Suprapubic skin (tissue), 4 donors: ENCODE measurements around the gene DMAC1. TPM values are rescaled to one million over a fixed set of nuclear protein-coding genes. Genes with fewer than 3 reads are reported as not detected.
A peak's percentile ranks its signal among the peaks of the same experiment; 100 is the strongest.

Experiments
- DNase-seq, 2 donors: peaks; one replicate each; pipeline ENCODE4 v3.0.0-alpha.2; 2019; ENCODE audit warnings: low spot score in 2 of 2
- H3K27ac ChIP-seq: fragments of 200-600 bp; sonication (generic); one replicate; pipeline ENCODE4 v1.5.1; 2019
- H3K27me3 ChIP-seq: fragments of 200-600 bp; sonication (generic); one replicate; pipeline ENCODE4 v1.5.1; 2019
- H3K36me3 ChIP-seq: fragments of 200-600 bp; sonication (generic); one replicate; pipeline ENCODE4 v1.5.1; 2019
- H3K4me1 ChIP-seq: fragments of 200-600 bp; sonication (generic); one replicate; pipeline ENCODE4 v1.5.1; 2019
- H3K4me3 ChIP-seq: fragments of 200-600 bp; sonication (generic); one replicate; pipeline ENCODE4 v1.5.1; 2019; ENCODE audit warnings: mild to moderate bottlenecking
- H3K9me3 ChIP-seq: fragments of 200-600 bp; sonication (generic); one replicate; pipeline ENCODE4 v1.5.1; 2019
- EP300 ChIP-seq: sonication (generic); formaldehyde crosslinking; IDR thresholded peaks from one replicate; pipeline ENCODE4 v1.6.1; 2017; ENCODE audit warnings: antibody characterized with exemption
- POLR2A ChIP-seq, 2 donors: fragments of 450-650 bp; IDR thresholded peaks; one replicate each; pipeline ENCODE4 v1.6.1; 2017; ENCODE audit warnings: antibody characterized with exemption in 2 of 2, mild to moderate bottlenecking in 2 of 2, moderate library complexity in 2 of 2
- POLR2AphosphoS5 ChIP-seq, 3 donors: sonication (generic); formaldehyde crosslinking; IDR thresholded peaks; one replicate each; pipeline ENCODE4 v1.6.1; 2017; ENCODE audit warnings: antibody characterized with exemption in 3 of 3
- WGBS: methylation state at CpG from one replicate; pipeline ENCODE4 v1.1.5; 2018; 5-methylcytosine and 5-hydroxymethylcytosine counted together
- total RNA-seq, 4 donors: library from RNA; depleted of rRNA; stranded (reverse); fragments of >200 nt; gene quantifications; one replicate each; pipeline ENCODE4 v1.1.0, GENCODE V29; 2016
- TF ChIP-seq, protein P1 (sequence below), 2 donors: fragments of 200-600 bp in 1 of 2; fragments of 450-650 bp in 1 of 2; sonication (generic) in 1 of 2; IDR thresholded peaks; one replicate each; pipeline ENCODE4 v1.5.1; 2016 to 2019; ENCODE audit warnings: antibody characterized with exemption in 2 of 2, mild to moderate bottlenecking in 1 of 2, moderate library complexity in 1 of 2

Gene DMAC1
- total RNA-seq, 4 donors from 2014 or later, result 12.5 to 14.6 (median 13.6) TPM

DNA sequence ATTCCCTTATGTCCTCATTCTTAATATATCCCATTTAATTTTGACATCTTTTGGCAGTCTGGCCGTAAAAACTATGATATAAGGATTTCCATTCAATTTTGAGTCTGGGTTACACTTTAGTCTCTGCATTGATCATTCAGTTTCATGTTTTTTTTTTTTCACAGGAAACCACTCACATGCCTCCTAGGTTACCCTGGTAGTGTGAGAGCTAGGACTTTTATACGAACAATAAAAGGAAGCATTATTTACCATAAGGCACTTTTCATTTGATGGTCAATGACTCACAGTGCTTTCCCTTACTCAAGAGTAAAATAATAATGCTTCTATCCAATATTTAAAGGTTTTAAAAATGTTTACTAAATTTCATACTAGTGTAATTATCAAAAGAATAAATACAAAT, 16.4 kb upstream of the DMAC1 start:
- no peak overlapping the region for H3K27ac ChIP-seq
- DNase-seq, result no peak
- no peak overlapping the region for H3K4me3 ChIP-seq
- no peaks in the 10 kb centered on the region for H3K36me3 ChIP-seq
- 78% methylated on average over 2 of the region's 2 CpGs for whole genome bisulfite sequencing
- H3K4me1 ChIP-seq, result no peaks in the 10 kb centered on the region
- no peaks in the 10 kb centered on the region for H3K9me3 ChIP-seq
- no peaks in the 10 kb centered on the region for H3K27me3 ChIP-seq
- TF ChIP-seq EP300 (no peak), POLR2AphosphoS5 (IDR thresholded peaks at IDR 0.05) (no peak), POLR2A (IDR thresholded peaks at IDR 0.05) (no peak)
- TF ChIP-seq, protein P1, sequence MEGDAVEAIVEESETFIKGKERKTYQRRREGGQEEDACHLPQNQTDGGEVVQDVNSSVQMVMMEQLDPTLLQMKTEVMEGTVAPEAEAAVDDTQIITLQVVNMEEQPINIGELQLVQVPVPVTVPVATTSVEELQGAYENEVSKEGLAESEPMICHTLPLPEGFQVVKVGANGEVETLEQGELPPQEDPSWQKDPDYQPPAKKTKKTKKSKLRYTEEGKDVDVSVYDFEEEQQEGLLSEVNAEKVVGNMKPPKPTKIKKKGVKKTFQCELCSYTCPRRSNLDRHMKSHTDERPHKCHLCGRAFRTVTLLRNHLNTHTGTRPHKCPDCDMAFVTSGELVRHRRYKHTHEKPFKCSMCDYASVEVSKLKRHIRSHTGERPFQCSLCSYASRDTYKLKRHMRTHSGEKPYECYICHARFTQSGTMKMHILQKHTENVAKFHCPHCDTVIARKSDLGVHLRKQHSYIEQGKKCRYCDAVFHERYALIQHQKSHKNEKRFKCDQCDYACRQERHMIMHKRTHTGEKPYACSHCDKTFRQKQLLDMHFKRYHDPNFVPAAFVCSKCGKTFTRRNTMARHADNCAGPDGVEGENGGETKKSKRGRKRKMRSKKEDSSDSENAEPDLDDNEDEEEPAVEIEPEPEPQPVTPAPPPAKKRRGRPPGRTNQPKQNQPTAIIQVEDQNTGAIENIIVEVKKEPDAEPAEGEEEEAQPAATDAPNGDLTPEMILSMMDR (IDR thresholded peaks at IDR 0.05), result no peak

DNA sequence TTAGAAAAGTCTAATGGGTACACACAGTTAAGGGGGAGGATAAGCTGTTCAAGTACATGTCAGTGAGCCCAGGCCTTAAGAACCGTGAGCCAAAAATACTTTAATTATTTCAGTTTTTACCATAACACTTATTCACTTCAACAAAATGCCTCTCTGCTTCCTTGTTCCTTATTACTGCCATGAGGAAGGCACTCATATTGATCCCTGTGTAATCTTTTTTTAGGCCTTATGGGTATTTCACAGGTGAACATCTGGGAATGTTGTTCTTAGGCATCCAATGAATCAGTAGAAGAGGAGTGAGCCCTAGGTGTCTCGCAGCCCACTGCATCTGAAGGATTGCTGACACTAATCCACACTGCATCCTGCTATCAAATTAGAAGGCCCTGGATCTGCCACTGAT, 13.5 kb upstream of the DMAC1 start:
- 93% methylated on average over 2 of the region's 2 CpGs for WGBS
- Histone ChIP-seq H3K4me1 (no peaks in the 10 kb centered on the region), H3K9me3 (no peaks in the 10 kb centered on the region), H3K27me3 (peaks cover 2% of the 10 kb centered on the region), H3K27ac (no peak overlapping the region), H3K4me3 (no peak overlapping the region), H3K36me3 (no peaks in the 10 kb centered on the region)
- TF ChIP-seq EP300 (no peak), POLR2A (IDR thresholded peaks at IDR 0.05) (no peak), POLR2AphosphoS5 (IDR thresholded peaks at IDR 0.05) (no peak)
- TF ChIP-seq, protein P1 (IDR thresholded peaks at IDR 0.05), result no peak
- DNase-seq, result no peak

DNA sequence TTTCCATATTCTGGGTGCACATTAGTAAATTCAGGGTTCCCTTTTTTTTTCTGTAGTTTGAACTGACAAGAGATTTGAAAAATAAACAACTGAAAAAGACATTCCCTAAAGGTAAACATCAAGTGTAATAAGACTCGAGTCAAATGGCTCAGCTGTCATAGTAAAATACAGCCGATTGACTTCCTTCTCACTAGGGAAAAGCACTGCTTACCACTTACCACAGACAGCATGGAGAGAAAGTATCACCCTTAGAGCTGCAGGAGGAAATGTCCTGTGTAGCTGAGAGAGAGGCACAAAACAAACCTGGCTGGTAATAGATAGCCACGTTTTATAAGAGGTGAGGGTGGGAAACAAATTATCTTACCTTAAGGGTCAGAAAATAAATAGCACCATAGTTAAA, 12.1 kb upstream of the DMAC1 start:
- Histone ChIP-seq H3K27me3 (peaks cover 2% of the 10 kb centered on the region), H3K4me1 (no peaks in the 10 kb centered on the region), H3K27ac (no peak overlapping the region), H3K36me3 (no peaks in the 10 kb centered on the region), H3K9me3 (no peaks in the 10 kb centered on the region), H3K4me3 (no peak overlapping the region)
- WGBS, result 33% methylated on average over 3 of the region's 3 CpGs
- DNase-seq, result no peak
- TF ChIP-seq POLR2AphosphoS5 (IDR thresholded peaks at IDR 0.05), result no peak
- no peak for TF ChIP-seq POLR2A (IDR thresholded peaks at IDR 0.05)
- TF ChIP-seq, protein P1 (IDR thresholded peaks at IDR 0.05), result no peak
- no peak for TF ChIP-seq EP300

GRCh38 chr9:7802666-7803065, 3.1 kb upstream of the DMAC1 start:
- TF ChIP-seq POLR2A (IDR thresholded peaks at IDR 0.05) (no peak), POLR2AphosphoS5 (IDR thresholded peaks at IDR 0.05) (no peak)
- TF ChIP-seq, protein P1 (IDR thresholded peaks at IDR 0.05), result no peak

GRCh38 chr9:7799944-7800285, 337 bp upstream of the DMAC1 start:
- WGBS, result 39% methylated on average over 6 of the region's 8 CpGs
- Histone ChIP-seq H3K27ac (no peak overlapping the region), H3K36me3 (peaks cover 18% of the 10 kb centered on the region), H3K9me3 (no peaks in the 10 kb centered on the region), H3K27me3 (no peaks in the 10 kb centered on the region), H3K4me1 (peaks cover 13% of the 10 kb centered on the region), H3K4me3 (peak overlapping the region; percentile 79)
- no peak for TF ChIP-seq POLR2A (IDR thresholded peaks at IDR 0.05)
- no peak for TF ChIP-seq POLR2AphosphoS5 (IDR thresholded peaks at IDR 0.05)
- TF ChIP-seq EP300, result no peak
- TF ChIP-seq, protein P1 (IDR thresholded peaks at IDR 0.05), result no peak
- DNase-seq, result no peak

More at GRCh38 chr9:7802666-7803065, 3.1 kb upstream of the DMAC1 start:
- no peaks in the 10 kb centered on the region for H3K9me3 ChIP-seq
- no peaks in the 10 kb centered on the region for H3K27me3 ChIP-seq
- H3K27ac ChIP-seq, result no peak overlapping the region
- DNase-seq, result no peak
- H3K36me3 ChIP-seq, result no peaks in the 10 kb centered on the region
- H3K4me3 ChIP-seq, result no peak overlapping the region
- peaks cover 13% of the 10 kb centered on the region for H3K4me1 ChIP-seq
